MM.1S (cell line): Measurements from ENCODE around the gene RGS12.

ENCODE experiments used
- DNase-seq: peaks from one replicate; pipeline ENCODE4 v3.0.0-alpha.2; 2015
- H2AFZ ChIP-seq: fragments of 300-600 bp; sonication (generic); 2 replicates; pipeline ENCODE4 v1.6.0; 2016; ENCODE audit warnings: antibody characterized with exemption, low read length
- H3F3A ChIP-seq: fragments of 300-600 bp; sonication (generic); 2 replicates; pipeline ENCODE4 v1.6.1; 2016; ENCODE audit warnings: mild to moderate bottlenecking, antibody characterized with exemption, low read length, moderate library complexity, mixed read lengths; ENCODE audit not compliant: insufficient read depth
- H3K27ac ChIP-seq: fragments of 300-600 bp; sonication (generic); 2 replicates; pipeline ENCODE4 v1.5.1; 2016; ENCODE audit warnings: mild to moderate bottlenecking, low read length
- H3K27me3 ChIP-seq: fragments of 300-600 bp; sonication (generic); replicated peaks from 2 replicates; pipeline ENCODE4 v1.6.0; 2016; ENCODE audit warnings: low read length; ENCODE audit not compliant: insufficient read depth
- H3K36me3 ChIP-seq: fragments of 300-600 bp; sonication (generic); replicated peaks from 2 replicates; pipeline ENCODE4 v1.6.1; 2016; ENCODE audit warnings: mild to moderate bottlenecking, low read length, mixed read lengths; ENCODE audit not compliant: insufficient read depth
- H3K4me1 ChIP-seq: fragments of 300-600 bp; sonication (generic); 2 replicates; pipeline ENCODE4 v1.6.1; 2016; ENCODE audit warnings: low read length, mixed read lengths
- H3K4me2 ChIP-seq: fragments of 300-600 bp; sonication (generic); 2 replicates; pipeline ENCODE4 v1.6.0; 2016; ENCODE audit warnings: low read depth, low read length
- H3K4me3 ChIP-seq: fragments of 300-600 bp; sonication (generic); 2 replicates; pipeline ENCODE4 v1.5.1; 2016; ENCODE audit warnings: low read length, mixed read lengths
- H3K79me2 ChIP-seq: fragments of 300-600 bp; sonication (generic); 2 replicates; pipeline ENCODE4 v1.6.1; 2016; ENCODE audit warnings: mixed run types, low read length, mixed read lengths
- H3K9ac ChIP-seq: fragments of 300-600 bp; sonication (generic); 2 replicates; pipeline ENCODE4 v1.6.1; 2016; ENCODE audit warnings: low read length, mixed read lengths
- H3K9me2 ChIP-seq: fragments of 300-600 bp; sonication (generic); replicated peaks from 2 replicates; pipeline ENCODE4 v1.6.1; 2016; ENCODE audit warnings: mild to moderate bottlenecking, low read length, mixed read lengths; ENCODE audit not compliant: insufficient read depth
- H3K9me3 ChIP-seq: fragments of 300-600 bp; sonication (generic); replicated peaks from 2 replicates; pipeline ENCODE4 v1.6.1; 2016; ENCODE audit warnings: mild to moderate bottlenecking, low read length, mixed read lengths; ENCODE audit not compliant: insufficient read depth
- H4K20me1 ChIP-seq: fragments of 300-600 bp; sonication (generic); 2 replicates; pipeline ENCODE4 v1.6.1; 2016; ENCODE audit warnings: mild to moderate bottlenecking, low read length, moderate library complexity, mixed read lengths; ENCODE audit not compliant: insufficient read depth
- EZH2 ChIP-seq: fragments of 300-600 bp; sonication (generic); optimal IDR thresholded peaks from 2 replicates; pipeline ENCODE3; 2017; ENCODE audit warnings: low read depth, mild to moderate bottlenecking, antibody characterized with exemption, low read length, mixed read lengths
- EZH2phosphoT487 ChIP-seq: fragments of 300-600 bp; sonication (generic); IDR thresholded peaks from 2 replicates; pipeline ENCODE4 v1.6.1; 2018; ENCODE audit warnings: antibody characterized with exemption, low read length
- TF ChIP-seq, protein P1 (sequence below): fragments of 300-600 bp; sonication (generic); IDR thresholded peaks from 2 replicates; pipeline ENCODE4 v1.5.1; 2016; ENCODE audit warnings: antibody characterized with exemption, low read length, mixed read lengths

RGS12 gene

DNA sequence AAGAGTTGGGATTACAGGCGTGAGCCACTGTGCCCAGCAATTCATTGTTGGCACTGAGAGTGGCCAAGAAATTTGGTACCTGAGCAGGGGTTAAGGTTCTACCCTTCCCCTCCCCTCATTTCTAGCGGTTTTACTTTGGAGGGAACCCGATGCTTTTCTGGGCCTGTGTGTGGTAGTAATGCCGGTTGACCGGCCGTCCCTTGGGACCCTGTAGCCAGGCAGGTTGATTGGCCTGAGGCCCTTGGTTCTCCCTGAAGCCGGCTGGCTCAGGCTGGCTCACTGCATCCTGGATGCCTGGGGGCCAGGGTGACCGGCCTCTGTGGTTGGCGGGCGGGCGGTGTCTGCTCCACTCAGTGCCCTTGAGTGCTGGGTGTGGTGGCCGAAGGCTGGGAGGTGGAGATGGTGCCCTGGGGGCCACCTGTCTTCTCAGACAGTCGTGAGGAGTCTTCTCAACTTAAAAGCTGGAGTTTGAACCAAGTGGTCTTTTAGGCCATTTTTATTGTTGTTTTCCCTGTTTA, 45.6 kb downstream of the RGS12 start:
- no peak overlapping the region for H2AFZ ChIP-seq
- H4K20me1 ChIP-seq: no peaks in the 10 kb centered on the region
- no peaks in the 10 kb centered on the region for H3K9me3 ChIP-seq
- H3K27ac ChIP-seq: no peak overlapping the region
- TF ChIP-seq, protein P1, sequence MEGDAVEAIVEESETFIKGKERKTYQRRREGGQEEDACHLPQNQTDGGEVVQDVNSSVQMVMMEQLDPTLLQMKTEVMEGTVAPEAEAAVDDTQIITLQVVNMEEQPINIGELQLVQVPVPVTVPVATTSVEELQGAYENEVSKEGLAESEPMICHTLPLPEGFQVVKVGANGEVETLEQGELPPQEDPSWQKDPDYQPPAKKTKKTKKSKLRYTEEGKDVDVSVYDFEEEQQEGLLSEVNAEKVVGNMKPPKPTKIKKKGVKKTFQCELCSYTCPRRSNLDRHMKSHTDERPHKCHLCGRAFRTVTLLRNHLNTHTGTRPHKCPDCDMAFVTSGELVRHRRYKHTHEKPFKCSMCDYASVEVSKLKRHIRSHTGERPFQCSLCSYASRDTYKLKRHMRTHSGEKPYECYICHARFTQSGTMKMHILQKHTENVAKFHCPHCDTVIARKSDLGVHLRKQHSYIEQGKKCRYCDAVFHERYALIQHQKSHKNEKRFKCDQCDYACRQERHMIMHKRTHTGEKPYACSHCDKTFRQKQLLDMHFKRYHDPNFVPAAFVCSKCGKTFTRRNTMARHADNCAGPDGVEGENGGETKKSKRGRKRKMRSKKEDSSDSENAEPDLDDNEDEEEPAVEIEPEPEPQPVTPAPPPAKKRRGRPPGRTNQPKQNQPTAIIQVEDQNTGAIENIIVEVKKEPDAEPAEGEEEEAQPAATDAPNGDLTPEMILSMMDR: no peak
- no peak for TF ChIP-seq EZH2phosphoT487
- TF ChIP-seq EZH2: no peak
- H3K4me3 ChIP-seq: no peak overlapping the region
- H3K4me2 ChIP-seq: no peak overlapping the region
- H3K27me3 ChIP-seq: no peaks in the 10 kb centered on the region
- H3K36me3 ChIP-seq: no peaks in the 10 kb centered on the region
- H3K9ac ChIP-seq: no peak overlapping the region
- H3K79me2 ChIP-seq: no peaks in the 10 kb centered on the region
- no peak for DNase-seq
- no peaks in the 10 kb centered on the region for H3K9me2 ChIP-seq
- H3F3A ChIP-seq: no peaks in the 10 kb centered on the region
- no peaks in the 10 kb centered on the region for H3K4me1 ChIP-seq

GRCh38 chr4:3338976-3339531, 46.2 kb downstream of the RGS12 start:
- no peaks in the 10 kb centered on the region for H3K9me3 ChIP-seq
- no peak overlapping the region for H2AFZ ChIP-seq
- H3K79me2 ChIP-seq: no peaks in the 10 kb centered on the region
- no peaks in the 10 kb centered on the region for H4K20me1 ChIP-seq
- H3K4me3 ChIP-seq: no peak overlapping the region
- H3K9me2 ChIP-seq: no peaks in the 10 kb centered on the region
- no peak overlapping the region for H3K4me2 ChIP-seq
- no peak for DNase-seq
- H3K36me3 ChIP-seq: no peaks in the 10 kb centered on the region
- no peak overlapping the region for H3K9ac ChIP-seq
- H3K27me3 ChIP-seq: no peaks in the 10 kb centered on the region
- H3K27ac ChIP-seq: no peak overlapping the region
- no peaks in the 10 kb centered on the region for H3F3A ChIP-seq
- TF ChIP-seq EZH2phosphoT487: no peak
- no peak for TF ChIP-seq EZH2
- TF ChIP-seq, protein P1: no peak
- no peaks in the 10 kb centered on the region for H3K4me1 ChIP-seq

- Histone ChIP-seq H3K9me2 (no peaks in the 10 kb centered on the region), H3K27me3 (no peaks in the 10 kb centered on the region), H3K4me3 (no peak overlapping the region), H3K36me3 (no peaks in the 10 kb centered on the region), H3K79me2 (no peaks in the 10 kb centered on the region), H3K9me3 (no peaks in the 10 kb centered on the region), H4K20me1 (no peaks in the 10 kb centered on the region), H3K27ac (no peak overlapping the region), H3K4me1 (no peaks in the 10 kb centered on the region), H2AFZ (no peak overlapping the region), H3K9ac (no peak overlapping the region), H3K4me2 (no peak overlapping the region), H3F3A (no peaks in the 10 kb centered on the region)
- TF ChIP-seq, protein P1: no peak
- TF ChIP-seq EZH2 (no peak), EZH2phosphoT487 (no peak)
- DNase-seq: no peak
These were observed 46.8 kb downstream of the RGS12 start for GRCh38 chr4:3339577-3339976.
